ENCODE measurements around the gene KIF27.

Gene KIF27

GRCh38 chr9:83959061-83959460, 37.8 kb upstream of the KIF27 start:
- no peak overlapping the region for H3K27ac ChIP-seq (ENCODE audit: low read depth, low read length)
- no peaks in the 10 kb centered on the region for H3K36me3 ChIP-seq (ENCODE audit: low read length)
- no peak overlapping the region for H3K9ac ChIP-seq (ENCODE audit: low read length)
- H3K9me2 ChIP-seq (replicated peaks; ENCODE audit: insufficient read depth, low read length), result no peaks in the 10 kb centered on the region
- H3K79me2 ChIP-seq (ENCODE audit: insufficient read depth, low read length), result no peaks in the 10 kb centered on the region
- H3F3A ChIP-seq (ENCODE audit: insufficient read depth), result 0 out of 2 replicates have a peak, but pooled peaks cover 4% of the 10 kb centered on the region
- no peaks in the 10 kb centered on the region for H3K9me3 ChIP-seq (ENCODE audit: insufficient read depth, low read length)
- H3K27me3 ChIP-seq (ENCODE audit: low read length), result no peaks in the 10 kb centered on the region
- no peak overlapping the region for H3K4me2 ChIP-seq (ENCODE audit: low read depth, low read length, poor library complexity, severe bottlenecking)
- TF ChIP-seq EZH2phosphoT487 (conservative IDR thresholded peaks at IDR 0.05; ENCODE audit: low read length) (no peak), CTCF (IDR thresholded peaks at IDR 0.05; ENCODE audit: insufficient read depth, low read length, poor library complexity, severe bottlenecking) (no peak)
- H2AFZ ChIP-seq (ENCODE audit: low read depth, low read length, severe bottlenecking), result no peak overlapping the region
- H4K20me1 ChIP-seq (ENCODE audit: low read depth, low read length), result no peaks in the 10 kb centered on the region
- no peak overlapping the region for H3K4me3 ChIP-seq (ENCODE audit: insufficient read depth, low read length, poor library complexity, severe bottlenecking)

- H3K36me3 ChIP-seq (ENCODE audit: low read length), result no peaks in the 10 kb centered on the region
- H3K27me3 ChIP-seq (ENCODE audit: low read length), result no peaks in the 10 kb centered on the region
- no peak overlapping the region for H3K4me3 ChIP-seq (ENCODE audit: insufficient read depth, low read length, poor library complexity, severe bottlenecking)
- H2AFZ ChIP-seq (ENCODE audit: low read depth, low read length, severe bottlenecking), result peak overlapping the region; percentile 92
- H3K79me2 ChIP-seq (ENCODE audit: insufficient read depth, low read length), result no peaks in the 10 kb centered on the region
- H3K9me2 ChIP-seq (replicated peaks; ENCODE audit: insufficient read depth, low read length), result no peaks in the 10 kb centered on the region
- no peak overlapping the region for H3K27ac ChIP-seq (ENCODE audit: low read depth, low read length)
- no peaks in the 10 kb centered on the region for H4K20me1 ChIP-seq (ENCODE audit: low read depth, low read length)
- H3F3A ChIP-seq (ENCODE audit: insufficient read depth), result 0 out of 2 replicates have a peak, but pooled peaks cover 4% of the 10 kb centered on the region
- H3K9ac ChIP-seq (ENCODE audit: low read length), result peak overlapping the region; percentile 61
- H3K4me2 ChIP-seq (ENCODE audit: low read depth, low read length, poor library complexity, severe bottlenecking), result peak overlapping the region; percentile 62
- no peak for TF ChIP-seq EZH2phosphoT487 (conservative IDR thresholded peaks at IDR 0.05; ENCODE audit: low read length)
- no peak for TF ChIP-seq CTCF (IDR thresholded peaks at IDR 0.05; ENCODE audit: insufficient read depth, low read length, poor library complexity, severe bottlenecking)
- no peaks in the 10 kb centered on the region for H3K9me3 ChIP-seq (ENCODE audit: insufficient read depth, low read length)
These were observed 35.9 kb upstream of the KIF27 start for GRCh38 chr9:83957248-83957513.

- Histone ChIP-seq H2AFZ (ENCODE audit: low read depth, low read length, severe bottlenecking) (peak overlapping the region; percentile 92), H3K4me3 (ENCODE audit: insufficient read depth, low read length, poor library complexity, severe bottlenecking) (peak overlapping the region; percentile 50), H3K79me2 (ENCODE audit: insufficient read depth, low read length) (no peaks in the 10 kb centered on the region), H4K20me1 (ENCODE audit: low read depth, low read length) (no peaks in the 10 kb centered on the region), H3K27me3 (ENCODE audit: low read length) (no peaks in the 10 kb centered on the region), H3K4me2 (ENCODE audit: low read depth, low read length, poor library complexity, severe bottlenecking) (peak overlapping the region; percentile 62), H3F3A (ENCODE audit: insufficient read depth) (0 out of 2 replicates have a peak, but pooled peaks cover 4% of the 10 kb centered on the region), H3K27ac (ENCODE audit: low read depth, low read length) (no peak overlapping the region), H3K9ac (ENCODE audit: low read length) (peak overlapping the region; percentile 61), H3K9me3 (ENCODE audit: insufficient read depth, low read length) (no peaks in the 10 kb centered on the region), H3K36me3 (ENCODE audit: low read length) (no peaks in the 10 kb centered on the region), H3K9me2 (replicated peaks; ENCODE audit: insufficient read depth, low read length) (no peaks in the 10 kb centered on the region)
- TF ChIP-seq EZH2phosphoT487 (conservative IDR thresholded peaks at IDR 0.05; ENCODE audit: low read length) (no peak), CTCF (IDR thresholded peaks at IDR 0.05; ENCODE audit: insufficient read depth, low read length, poor library complexity, severe bottlenecking) (no peak)
These were observed 35.4 kb upstream of the KIF27 start for GRCh38 chr9:83956436-83957247.
